Ectodermal cell (in vitro differentiated cells): Measurements from ENCODE around the gene CCNJL.
A peak's percentile ranks its signal among the peaks of the same experiment; 100 is the strongest.

Experiments used
- H3K27ac ChIP-seq: 2 replicates; pipeline ENCODE4 v1.7.0; 2013; ENCODE audit warnings: mild to moderate bottlenecking, low read depth, low read length; ENCODE audit not compliant: insufficient read depth, poor library complexity, severe bottlenecking
- H3K27me3 ChIP-seq: 2 replicates; pipeline ENCODE4 v1.7.0; 2013; ENCODE audit warnings: mild to moderate bottlenecking, low read length; ENCODE audit not compliant: insufficient read depth, control insufficient read depth, poor library complexity, severe bottlenecking
- H3K36me3 ChIP-seq: one replicate; pipeline ENCODE4 v1.7.0; 2013; ENCODE audit warnings: low read length; ENCODE audit not compliant: control insufficient read depth, insufficient read depth
- H3K4me1 ChIP-seq: one replicate; pipeline ENCODE4 v1.7.0; 2013; ENCODE audit warnings: low read length; ENCODE audit not compliant: control insufficient read depth, insufficient read depth
- H3K4me3 ChIP-seq: 2 replicates; pipeline ENCODE4 v1.7.0; 2013; ENCODE audit warnings: low read depth, low read length, control low read depth; ENCODE audit not compliant: insufficient read depth
- H3K9me3 ChIP-seq: 2 replicates; pipeline ENCODE4 v1.7.0; 2013; ENCODE audit warnings: mild to moderate bottlenecking, low read length, moderate library complexity; ENCODE audit not compliant: control insufficient read depth
- WGBS, 2 experiments: methylation state at CpG; one replicate each; pipeline ENCODE4 v1.1.7; 2013; ENCODE audit warnings: missing lambda C conversion rate in 2 of 2; 5-methylcytosine and 5-hydroxymethylcytosine counted together

The CCNJL gene

GRCh38 chr5:160284291-160284873 lies 28.0 kb downstream of the CCNJL start:
- no peak overlapping the region for H3K4me3 ChIP-seq
- WGBS, 2 experiments, result 88 to 97% methylated on average over 3 to 4 of the region's 4 CpGs
- H3K4me1 ChIP-seq, result peaks cover 23% of the 10 kb centered on the region
- peaks cover under 1% of the 10 kb centered on the region for H3K36me3 ChIP-seq
- no peaks in the 10 kb centered on the region for H3K27me3 ChIP-seq
- H3K27ac ChIP-seq, result no peak overlapping the region
- H3K9me3 ChIP-seq, result no peaks in the 10 kb centered on the region

GRCh38 chr5:160281275-160281674 lies 31.1 kb downstream of the CCNJL start:
- Histone ChIP-seq H3K27ac (no peak overlapping the region), H3K4me3 (no peak overlapping the region), H3K4me1 (peaks cover 12% of the 10 kb centered on the region), H3K27me3 (no peaks in the 10 kb centered on the region), H3K36me3 (peaks cover 3% of the 10 kb centered on the region), H3K9me3 (no peaks in the 10 kb centered on the region)
- 82 to 92% methylated on average over 1 of the region's 2 CpGs for WGBS, 2 experiments

GRCh38 chr5:160280384-160281095 lies 31.8 kb downstream of the CCNJL start:
- H3K27ac ChIP-seq, result no peak overlapping the region
- WGBS, 2 experiments, result 95% methylated on average over 26 of the region's 26 CpGs
- no peaks in the 10 kb centered on the region for H3K27me3 ChIP-seq
- H3K4me3 ChIP-seq, result no peak overlapping the region
- peaks cover 3% of the 10 kb centered on the region for H3K36me3 ChIP-seq
- no peaks in the 10 kb centered on the region for H3K9me3 ChIP-seq
- H3K4me1 ChIP-seq, result peaks cover 7% of the 10 kb centered on the region

DNA sequence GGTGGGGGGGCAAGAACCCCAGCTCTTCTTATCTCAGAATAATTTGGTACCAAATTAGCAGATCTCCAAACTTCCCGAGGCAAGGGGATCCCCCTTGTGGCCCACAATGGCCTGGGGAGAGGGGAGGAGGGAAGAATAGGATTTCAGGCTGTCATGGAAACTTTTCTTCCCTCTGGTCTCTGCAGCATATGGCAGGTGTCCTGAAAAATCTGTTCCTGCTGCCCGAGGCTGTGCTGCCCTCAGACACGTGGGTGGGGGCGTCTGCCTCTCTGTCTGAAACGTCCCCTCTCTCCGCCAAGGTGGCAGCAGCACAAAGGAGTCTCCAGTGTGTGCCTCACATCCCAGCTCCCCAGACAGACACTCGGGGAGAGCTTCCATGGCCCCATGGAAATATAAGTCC lies 34.0 kb downstream of the CCNJL start:
- no peaks in the 10 kb centered on the region for H3K27me3 ChIP-seq
- peaks cover 9% of the 10 kb centered on the region for H3K36me3 ChIP-seq
- no peak overlapping the region for H3K4me3 ChIP-seq
- H3K9me3 ChIP-seq, result no peaks in the 10 kb centered on the region
- 58 to 63% methylated on average over 6 to 7 of the region's 7 CpGs for WGBS, 2 experiments
- peaks cover 6% of the 10 kb centered on the region for H3K4me1 ChIP-seq
- no peak overlapping the region for H3K27ac ChIP-seq

DNA sequence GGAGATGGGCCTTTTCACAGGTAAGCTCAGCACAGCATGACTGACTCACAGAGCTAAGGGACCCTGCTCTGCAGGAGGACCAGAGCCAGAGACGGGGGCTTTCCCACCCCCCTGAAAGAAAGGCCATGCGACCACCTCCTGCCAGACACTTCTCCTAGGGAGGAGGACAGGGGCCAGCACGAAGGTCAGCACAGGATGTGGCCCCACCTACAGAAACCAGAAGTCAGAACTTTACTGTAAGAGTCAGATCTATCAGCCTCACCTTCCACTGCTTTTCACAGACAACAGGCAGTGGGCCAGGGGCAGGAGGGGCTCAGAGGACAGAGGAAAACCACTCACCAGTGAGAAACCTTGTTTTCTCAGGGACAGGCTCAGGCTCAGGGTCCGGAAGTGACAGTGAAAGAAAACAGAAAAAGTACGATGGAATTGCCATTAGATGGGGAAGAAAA lies 37.9 kb downstream of the CCNJL start:
- H3K4me1 ChIP-seq, result peaks cover 31% of the 10 kb centered on the region
- H3K4me3 ChIP-seq, result no peak overlapping the region
- no peaks in the 10 kb centered on the region for H3K27me3 ChIP-seq
- H3K27ac ChIP-seq, result no peak overlapping the region
- no peaks in the 10 kb centered on the region for H3K9me3 ChIP-seq
- WGBS, 2 experiments, result 82 to 86% methylated on average over 5 of the region's 5 CpGs
- H3K36me3 ChIP-seq, result peaks cover 9% of the 10 kb centered on the region

DNA sequence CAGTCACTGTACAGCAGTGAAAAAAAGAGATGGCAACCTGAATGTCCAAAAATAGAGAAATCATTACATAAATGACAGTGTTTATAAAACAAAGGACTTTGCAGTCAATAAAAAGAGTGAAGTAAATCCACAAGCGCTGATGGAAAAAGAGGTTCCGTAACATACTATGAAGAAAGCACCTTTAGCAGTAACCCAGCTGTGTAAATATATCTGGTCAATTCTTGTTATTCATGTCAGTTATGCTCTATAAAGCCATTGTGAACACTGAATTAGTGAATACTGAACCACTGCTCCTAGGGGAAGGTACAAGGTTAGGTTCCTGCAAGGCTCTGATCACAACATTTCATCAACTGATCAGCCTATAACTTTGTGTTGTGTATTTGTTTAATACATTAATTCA lies 39.5 kb downstream of the CCNJL start:
- Histone ChIP-seq H3K36me3 (peaks cover 6% of the 10 kb centered on the region), H3K9me3 (no peaks in the 10 kb centered on the region), H3K27me3 (no peaks in the 10 kb centered on the region), H3K27ac (no peak overlapping the region), H3K4me1 (peaks cover 25% of the 10 kb centered on the region), H3K4me3 (no peak overlapping the region)
- WGBS, 2 experiments, result 91 to 94% methylated on average over 2 of the region's 2 CpGs

- no peaks in the 10 kb centered on the region for H3K27me3 ChIP-seq
- peaks cover 25% of the 10 kb centered on the region for H3K4me1 ChIP-seq
- H3K27ac ChIP-seq, result peak overlapping the region; percentile 72
- WGBS, 2 experiments, result 73 to 84% methylated on average over 3 of the region's 3 CpGs
- H3K4me3 ChIP-seq, result no peak overlapping the region
- peaks cover 6% of the 10 kb centered on the region for H3K36me3 ChIP-seq
- no peaks in the 10 kb centered on the region for H3K9me3 ChIP-seq
These were observed 40.1 kb downstream of the CCNJL start for GRCh38 chr5:160272264-160272663.

- Histone ChIP-seq H3K4me3 (no peak overlapping the region), H3K9me3 (no peaks in the 10 kb centered on the region), H3K27ac (peak overlapping the region; percentile 72), H3K27me3 (no peaks in the 10 kb centered on the region), H3K4me1 (peaks cover 29% of the 10 kb centered on the region), H3K36me3 (peaks cover 6% of the 10 kb centered on the region)
- 54 to 57% methylated on average over 6 of the region's 6 CpGs for WGBS, 2 experiments
These were observed 40.5 kb downstream of the CCNJL start for GRCh38 chr5:160271836-160272235.

DNA sequence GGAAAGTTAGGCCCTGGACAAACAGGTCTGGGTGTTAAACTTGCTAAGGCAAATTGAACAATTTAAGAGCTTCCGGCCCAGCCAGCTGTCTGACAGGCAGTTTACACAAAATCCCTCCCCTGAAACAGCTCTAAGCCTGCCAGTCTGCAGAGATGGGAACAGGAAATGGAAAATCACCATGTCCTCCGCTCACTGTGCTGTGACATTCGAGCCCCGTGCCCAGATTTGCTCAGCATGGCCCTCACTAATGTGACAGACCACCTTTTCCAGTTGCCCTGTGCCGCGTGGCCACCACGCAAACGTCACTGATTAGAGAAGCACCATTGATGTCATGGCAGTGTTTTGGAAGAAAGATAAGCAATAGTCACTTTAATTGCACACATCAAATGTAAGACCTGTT lies 41.0 kb downstream of the CCNJL start:
- Histone ChIP-seq H3K9me3 (no peaks in the 10 kb centered on the region), H3K36me3 (peaks cover 6% of the 10 kb centered on the region), H3K4me1 (peaks cover 34% of the 10 kb centered on the region), H3K4me3 (no peak overlapping the region), H3K27ac (peak overlapping the region; percentile 72), H3K27me3 (no peaks in the 10 kb centered on the region)
- 70 to 74% methylated on average over 8 of the region's 8 CpGs for WGBS, 2 experiments

GRCh38 chr5:160270704-160271103 lies 41.7 kb downstream of the CCNJL start:
- 99% methylated on average over 4 of the region's 4 CpGs for WGBS, 2 experiments
- H3K4me1 ChIP-seq, result peaks cover 41% of the 10 kb centered on the region
- H3K27ac ChIP-seq, result no peak overlapping the region
- H3K9me3 ChIP-seq, result no peaks in the 10 kb centered on the region
- no peaks in the 10 kb centered on the region for H3K27me3 ChIP-seq
- no peak overlapping the region for H3K4me3 ChIP-seq
- H3K36me3 ChIP-seq, result peaks cover 6% of the 10 kb centered on the region
